ENCODE measurements around the gene ARL2BP. TPM values are rescaled to one million over a fixed set of nuclear protein-coding genes. Genes with fewer than 3 reads are reported as not detected.

The ARL2BP gene
- total and polyA plus RNA-seq, 2 of the 13 experiments (the other 11 are each of a cell fraction or from before 2014, with no cell fraction given) = 64.3 to 67.6 TPM

DNA sequence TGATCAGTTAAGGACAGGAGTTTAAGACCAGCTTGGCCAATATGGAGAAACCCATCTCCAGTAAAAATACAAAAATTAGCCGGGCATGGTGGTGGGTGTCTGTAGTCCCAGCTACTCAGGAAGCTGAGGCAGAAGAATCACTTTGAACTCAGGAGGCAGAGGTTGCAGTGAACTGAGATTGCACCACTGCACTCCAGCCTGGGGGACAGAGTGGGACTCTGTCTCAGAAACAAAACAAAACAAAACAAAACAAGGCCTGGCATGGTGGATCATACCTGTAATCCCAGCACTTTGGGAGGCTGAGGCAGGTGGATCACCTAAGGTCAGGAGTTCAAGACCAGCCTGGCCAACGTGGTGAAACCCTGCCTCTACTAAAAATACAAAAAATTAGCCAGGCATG is 22.3 kb downstream of the ARL2BP start (continued):
- TF ChIP-seq, protein P1, sequence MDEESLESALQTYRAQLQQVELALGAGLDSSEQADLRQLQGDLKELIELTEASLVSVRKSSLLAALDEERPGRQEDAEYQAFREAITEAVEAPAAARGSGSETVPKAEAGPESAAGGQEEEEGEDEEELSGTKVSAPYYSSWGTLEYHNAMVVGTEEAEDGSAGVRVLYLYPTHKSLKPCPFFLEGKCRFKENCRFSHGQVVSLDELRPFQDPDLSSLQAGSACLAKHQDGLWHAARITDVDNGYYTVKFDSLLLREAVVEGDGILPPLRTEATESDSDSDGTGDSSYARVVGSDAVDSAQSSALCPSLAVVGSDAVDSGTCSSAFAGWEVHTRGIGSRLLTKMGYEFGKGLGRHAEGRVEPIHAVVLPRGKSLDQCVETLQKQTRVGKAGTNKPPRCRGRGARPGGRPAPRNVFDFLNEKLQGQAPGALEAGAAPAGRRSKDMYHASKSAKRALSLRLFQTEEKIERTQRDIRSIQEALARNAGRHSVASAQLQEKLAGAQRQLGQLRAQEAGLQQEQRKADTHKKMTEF (CRISPR knock-in tag; IDR thresholded peaks at IDR 0.05) = 0 out of 2 replicates have a peak, but pooled peaks have one; percentile 5
- TF ChIP-seq, protein P2, sequence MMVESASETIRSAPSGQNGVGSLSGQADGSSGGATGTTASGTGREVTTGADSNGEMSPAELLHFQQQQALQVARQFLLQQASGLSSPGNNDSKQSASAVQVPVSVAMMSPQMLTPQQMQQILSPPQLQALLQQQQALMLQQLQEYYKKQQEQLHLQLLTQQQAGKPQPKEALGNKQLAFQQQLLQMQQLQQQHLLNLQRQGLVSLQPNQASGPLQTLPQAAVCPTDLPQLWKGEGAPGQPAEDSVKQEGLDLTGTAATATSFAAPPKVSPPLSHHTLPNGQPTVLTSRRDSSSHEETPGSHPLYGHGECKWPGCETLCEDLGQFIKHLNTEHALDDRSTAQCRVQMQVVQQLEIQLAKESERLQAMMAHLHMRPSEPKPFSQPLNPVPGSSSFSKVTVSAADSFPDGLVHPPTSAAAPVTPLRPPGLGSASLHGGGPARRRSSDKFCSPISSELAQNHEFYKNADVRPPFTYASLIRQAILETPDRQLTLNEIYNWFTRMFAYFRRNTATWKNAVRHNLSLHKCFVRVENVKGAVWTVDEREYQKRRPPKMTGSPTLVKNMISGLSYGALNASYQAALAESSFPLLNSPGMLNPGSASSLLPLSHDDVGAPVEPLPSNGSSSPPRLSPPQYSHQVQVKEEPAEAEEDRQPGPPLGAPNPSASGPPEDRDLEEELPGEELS (CRISPR knock-in tag; IDR thresholded peaks at IDR 0.05) = peak; percentile 42; the same call in 1 of the 2 replicates
- TF ChIP-seq BORCS8-MEF2B (CRISPR knock-in tag; IDR thresholded peaks at IDR 0.05) = peak; percentile 61; the same call in 1 of the 2 replicates

DNA sequence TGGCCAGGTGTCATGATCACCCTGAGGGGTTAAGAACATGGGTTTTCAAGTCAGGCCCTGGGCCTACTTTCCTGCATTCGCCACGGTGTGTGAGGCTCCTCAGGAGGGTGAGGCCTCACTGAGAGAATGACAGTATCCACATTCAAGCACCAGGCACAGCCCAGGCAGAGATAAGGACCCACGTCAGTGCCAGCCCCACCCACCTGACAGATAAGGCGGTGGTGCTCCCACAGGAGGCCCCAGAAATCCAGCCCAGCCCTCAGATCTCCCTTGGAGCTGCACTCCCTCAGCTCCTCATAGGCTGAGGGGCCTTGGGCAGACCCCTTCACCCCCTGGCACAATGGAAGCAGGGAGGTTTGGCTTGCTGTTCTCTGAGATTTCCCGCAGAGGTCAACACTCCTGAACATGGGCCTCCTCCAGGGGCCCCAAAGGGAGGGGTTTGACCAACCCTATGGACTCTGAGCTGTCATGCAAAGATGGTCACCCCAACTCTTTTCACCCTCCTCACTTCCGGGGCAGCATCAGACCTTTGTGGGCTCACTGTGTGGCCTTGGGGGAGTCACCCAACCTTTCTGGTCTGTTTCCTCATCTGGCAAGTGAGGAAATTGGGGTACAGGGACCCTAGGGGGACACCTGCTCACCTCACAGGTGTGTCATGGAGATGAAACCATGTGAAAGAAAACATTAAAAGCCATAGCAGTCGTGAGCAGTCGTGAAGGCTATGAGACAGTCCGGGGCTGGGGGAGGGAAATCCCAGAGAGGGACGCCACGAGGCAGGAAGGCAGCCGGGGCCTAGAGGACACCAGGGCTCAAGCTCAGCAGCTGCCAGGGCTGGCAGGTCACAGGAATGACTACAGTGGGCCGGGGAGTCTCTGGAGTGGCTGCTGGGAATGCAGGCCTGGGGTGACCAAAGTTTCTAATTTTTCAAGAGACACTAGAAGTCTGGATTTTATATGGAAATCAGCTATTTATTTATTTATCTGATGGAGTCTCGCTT is 24.0 kb downstream of the ARL2BP start:
- intact Hi-C loops (cut with micrococcal nuclease; ENCODE audit: unreplicated experiment) = loop anchor here (2.0 kb wide), 1 partner anchor 16 kb away; no protein-coding TSS in a partner anchor
- peaks cover 7 to 11% of the 10 kb centered on the region in 2 experiments; a peak in 4 of 5 replicates for H3K36me3 ChIP-seq (replicated peaks in 1 of 2; ENCODE audit: control insufficient read depth in 1 of 2, insufficient read depth in 2 of 2, low read length in 2 of 2)
- no TSS peak for BruUV-seq (replicated peaks)
- 31% methylated on average over 10 of the region's 14 CpGs for WGBS (ENCODE audit: low lambda C conversion rate)
- DNase-seq (ENCODE audit: low spot score) (peak; percentile 56), FAIRE-seq (peak; percentile 75), ATAC-seq (peak; percentile 40)
- ChIA-PET CTCF (ENCODE audit: low intra/inter-chr PET ratio, low total read pairs) (no interaction called here), POLR2A (interaction anchor here (0.9 to 4.0 kb wide), 6 partner anchors 11 to 104 kb away, joined by 3 to 19 read pairs (median 4); partner anchors contain the start of genes ARL2BP and CX3CL1)
- H3K9me3 ChIP-seq (ENCODE audit: low read length) = no peaks in the 10 kb centered on the region
- H3K4me1 ChIP-seq (ENCODE audit: insufficient read depth, low read length) = peaks cover 82% of the 10 kb centered on the region
- peaks cover 16% of the 10 kb centered on the region for H4K20me1 ChIP-seq (ENCODE audit: insufficient read depth, low read length)
- H3K4me3 ChIP-seq (replicated peaks in 1 of 3; ENCODE audit: insufficient read depth in 1 of 3, low read depth in 2 of 3, low read length in 3 of 3) = peak overlapping the region in 1 of 3 experiments; percentile 29; a peak in 2 of 6 replicates
- no peak overlapping the region for H2AFZ ChIP-seq (ENCODE audit: low read length)
- no peaks in the 10 kb centered on the region for H3K27me3 ChIP-seq (ENCODE audit: control insufficient read depth in 1 of 2, insufficient read depth in 2 of 2, low read length in 2 of 2)
- in situ Hi-C loops (cut with HindIII; ENCODE audit: extremely low pct_ligation_motif_present, low pct_unique_long_range_greater_than_20kb) = no loop called here
- peak overlapping the region; percentile 29 for H3K27ac ChIP-seq (ENCODE audit: extremely low read length, insufficient read depth, low read length)
- peak overlapping the region; percentile 55 for H3K4me2 ChIP-seq (ENCODE audit: low read depth, low read length)
- H3K79me2 ChIP-seq (ENCODE audit: insufficient read depth, low read length) = peaks cover 35% of the 10 kb centered on the region
- 0 out of 2 replicates have a peak overlapping the region, but pooled peaks have one; percentile 14 for H3K9ac ChIP-seq (ENCODE audit: insufficient read depth, low read depth, low read length)
- TF ChIP-seq ZNF850 (CRISPR knock-in tag; conservative IDR thresholded peaks at IDR 0.05) (no peak), RORA (CRISPR knock-in tag; IDR thresholded peaks at IDR 0.05) (no peak), NR2F6 (IDR thresholded peaks at IDR 0.05) (no peak), NR2F6 (CRISPR knock-in tag; IDR thresholded peaks at IDR 0.05) (no peak), TEAD2 (CRISPR knock-in tag; IDR thresholded peaks at IDR 0.05) (no peak), KLF9 (CRISPR knock-in tag; IDR thresholded peaks at IDR 0.05; ENCODE audit: low read depth) (no peak), HOXA3 (CRISPR knock-in tag; IDR thresholded peaks at IDR 0.05) (no peak), KDM5A (IDR thresholded peaks at IDR 0.05; ENCODE audit: borderline replicate concordance, low read length) (no peak), EHMT2 (IDR thresholded peaks at IDR 0.05; ENCODE audit: borderline replicate concordance, low read depth, low read length) (no peak)
- TF ChIP-seq, protein P3, sequence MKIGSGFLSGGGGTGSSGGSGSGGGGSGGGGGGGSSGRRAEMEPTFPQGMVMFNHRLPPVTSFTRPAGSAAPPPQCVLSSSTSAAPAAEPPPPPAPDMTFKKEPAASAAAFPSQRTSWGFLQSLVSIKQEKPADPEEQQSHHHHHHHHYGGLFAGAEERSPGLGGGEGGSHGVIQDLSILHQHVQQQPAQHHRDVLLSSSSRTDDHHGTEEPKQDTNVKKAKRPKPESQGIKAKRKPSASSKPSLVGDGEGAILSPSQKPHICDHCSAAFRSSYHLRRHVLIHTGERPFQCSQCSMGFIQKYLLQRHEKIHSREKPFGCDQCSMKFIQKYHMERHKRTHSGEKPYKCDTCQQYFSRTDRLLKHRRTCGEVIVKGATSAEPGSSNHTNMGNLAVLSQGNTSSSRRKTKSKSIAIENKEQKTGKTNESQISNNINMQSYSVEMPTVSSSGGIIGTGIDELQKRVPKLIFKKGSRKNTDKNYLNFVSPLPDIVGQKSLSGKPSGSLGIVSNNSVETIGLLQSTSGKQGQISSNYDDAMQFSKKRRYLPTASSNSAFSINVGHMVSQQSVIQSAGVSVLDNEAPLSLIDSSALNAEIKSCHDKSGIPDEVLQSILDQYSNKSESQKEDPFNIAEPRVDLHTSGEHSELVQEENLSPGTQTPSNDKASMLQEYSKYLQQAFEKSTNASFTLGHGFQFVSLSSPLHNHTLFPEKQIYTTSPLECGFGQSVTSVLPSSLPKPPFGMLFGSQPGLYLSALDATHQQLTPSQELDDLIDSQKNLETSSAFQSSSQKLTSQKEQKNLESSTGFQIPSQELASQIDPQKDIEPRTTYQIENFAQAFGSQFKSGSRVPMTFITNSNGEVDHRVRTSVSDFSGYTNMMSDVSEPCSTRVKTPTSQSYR (CRISPR knock-in tag; IDR thresholded peaks at IDR 0.05; ENCODE audit: borderline replicate concordance) = no peak
- TF ChIP-seq, protein P4, sequence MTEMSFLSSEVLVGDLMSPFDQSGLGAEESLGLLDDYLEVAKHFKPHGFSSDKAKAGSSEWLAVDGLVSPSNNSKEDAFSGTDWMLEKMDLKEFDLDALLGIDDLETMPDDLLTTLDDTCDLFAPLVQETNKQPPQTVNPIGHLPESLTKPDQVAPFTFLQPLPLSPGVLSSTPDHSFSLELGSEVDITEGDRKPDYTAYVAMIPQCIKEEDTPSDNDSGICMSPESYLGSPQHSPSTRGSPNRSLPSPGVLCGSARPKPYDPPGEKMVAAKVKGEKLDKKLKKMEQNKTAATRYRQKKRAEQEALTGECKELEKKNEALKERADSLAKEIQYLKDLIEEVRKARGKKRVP (CRISPR knock-in tag; IDR thresholded peaks at IDR 0.05) = no peak
